ENCODE data around the gene RAB34. TPM values are rescaled to one million over a fixed set of nuclear protein-coding genes. Genes with fewer than 3 reads are reported as not detected.

The RAB34 gene
- total RNA-seq, 1 experiment from 2014 or later: 189 TPM

- no peaks in the 10 kb centered on the region for H3K79me1 ChIP-seq (ENCODE audit: insufficient read depth, low read depth, low read length, poor library complexity, severe bottlenecking)
- no peaks in the 10 kb centered on the region for H3K4me1 ChIP-seq (ENCODE audit: insufficient read depth, low read length)
- H3K27me3 ChIP-seq (ENCODE audit: insufficient read depth, low read length): no peaks in the 10 kb centered on the region
- H4K91ac ChIP-seq (ENCODE audit: insufficient read length, low read depth, low read length): no peak overlapping the region
- no peak overlapping the region for H2BK120ac ChIP-seq (ENCODE audit: low read depth, low read length, poor library complexity, severe bottlenecking)
- no peak overlapping the region for H3T11ph ChIP-seq (ENCODE audit: low read length)
- H3K23ac ChIP-seq (ENCODE audit: insufficient read length, low read depth, low read length): no peak overlapping the region
- H2BK5ac ChIP-seq (ENCODE audit: insufficient read length, low read length): no peak overlapping the region
- no peak overlapping the region for H2BK20ac ChIP-seq (ENCODE audit: low read depth, low read length, poor library complexity, severe bottlenecking)
- no peak overlapping the region for H3K27ac ChIP-seq (ENCODE audit: insufficient read length, low read depth, low read length)
- TF ChIP-seq, protein P1, sequence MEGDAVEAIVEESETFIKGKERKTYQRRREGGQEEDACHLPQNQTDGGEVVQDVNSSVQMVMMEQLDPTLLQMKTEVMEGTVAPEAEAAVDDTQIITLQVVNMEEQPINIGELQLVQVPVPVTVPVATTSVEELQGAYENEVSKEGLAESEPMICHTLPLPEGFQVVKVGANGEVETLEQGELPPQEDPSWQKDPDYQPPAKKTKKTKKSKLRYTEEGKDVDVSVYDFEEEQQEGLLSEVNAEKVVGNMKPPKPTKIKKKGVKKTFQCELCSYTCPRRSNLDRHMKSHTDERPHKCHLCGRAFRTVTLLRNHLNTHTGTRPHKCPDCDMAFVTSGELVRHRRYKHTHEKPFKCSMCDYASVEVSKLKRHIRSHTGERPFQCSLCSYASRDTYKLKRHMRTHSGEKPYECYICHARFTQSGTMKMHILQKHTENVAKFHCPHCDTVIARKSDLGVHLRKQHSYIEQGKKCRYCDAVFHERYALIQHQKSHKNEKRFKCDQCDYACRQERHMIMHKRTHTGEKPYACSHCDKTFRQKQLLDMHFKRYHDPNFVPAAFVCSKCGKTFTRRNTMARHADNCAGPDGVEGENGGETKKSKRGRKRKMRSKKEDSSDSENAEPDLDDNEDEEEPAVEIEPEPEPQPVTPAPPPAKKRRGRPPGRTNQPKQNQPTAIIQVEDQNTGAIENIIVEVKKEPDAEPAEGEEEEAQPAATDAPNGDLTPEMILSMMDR (conservative IDR thresholded peaks at IDR 0.05): no peak
- H3K4me2 ChIP-seq (ENCODE audit: insufficient read depth, insufficient read length, low read length): no peak overlapping the region
- H3K4me1 Mint-ChIP-seq: peaks cover 34 to 41% of the 10 kb centered on the region in 2 experiments
- H3K27ac Mint-ChIP-seq: peak overlapping the region in 2 of 3 experiments; percentile 13 to 90; a peak in 4 of 7 replicates
- no peak overlapping the region for H3K14ac ChIP-seq (ENCODE audit: insufficient read depth, low read length)
- no peak overlapping the region for H4K5ac ChIP-seq (ENCODE audit: insufficient read length, low read depth, low read length)
- no CpG with 5 or more reads among the region's 16 CpGs for WGBS (ENCODE audit: extremely low coverage, insufficient read length, low lambda C conversion rate)
- no peaks in the 10 kb centered on the region for H3K79me2 ChIP-seq (ENCODE audit: insufficient read depth, low read length)
- no peak overlapping the region for H4K8ac ChIP-seq (replicated peaks; ENCODE audit: insufficient read length, low read depth, low read length)
- H2AK5ac ChIP-seq (ENCODE audit: insufficient read length, low read length): no peak overlapping the region
- H2BK12ac ChIP-seq (ENCODE audit: insufficient read length, low read depth, low read length): no peak overlapping the region
- no peak overlapping the region for H2BK15ac ChIP-seq (ENCODE audit: low read depth, low read length)
- peaks cover 31 to 72% (median 60%) of the 10 kb centered on the region in 3 experiments; a peak in 6 of 7 replicates for H3K36me3 Mint-ChIP-seq (ENCODE audit: insufficient read depth in 1 of 3, low read depth in 3 of 3)
- no peak overlapping the region for H3K18ac ChIP-seq (ENCODE audit: insufficient read length, low read depth, low read length)
- no peak overlapping the region for H3K4me3 Mint-ChIP-seq
- no peak overlapping the region for H2AFZ ChIP-seq (ENCODE audit: low read length)
- H3K56ac ChIP-seq (ENCODE audit: insufficient read length, low read depth, low read length): no peak overlapping the region
- H3K9me3 Mint-ChIP-seq: no peaks in the 10 kb centered on the region
- no peaks in the 10 kb centered on the region for H3K9me3 ChIP-seq (ENCODE audit: control insufficient read depth, low read depth, low read length)
- peaks cover 4% of the 10 kb centered on the region for H4K20me1 ChIP-seq (ENCODE audit: control insufficient read depth, insufficient read depth, insufficient read length)
- no peak overlapping the region for H3K9ac ChIP-seq (ENCODE audit: extremely low read depth, insufficient read length, low read length)
- no peaks in the 10 kb centered on the region for H3K27me3 Mint-ChIP-seq (ENCODE audit: low read depth)
- DNase-seq: no peak
- H3K23me2 ChIP-seq (ENCODE audit: insufficient read length, low read depth, low read length, poor library complexity, severe bottlenecking): no peaks in the 10 kb centered on the region
- H3K4ac ChIP-seq (ENCODE audit: low read depth, low read length): no peak overlapping the region
Observed at GRCh38 chr17:28703552-28704218, 14.0 kb downstream of the RAB34 start.

All from H9 (cell line).